ENCODE measurements around the gene C1orf174. TPM values are rescaled to one million over a fixed set of nuclear protein-coding genes. Genes with fewer than 3 reads are reported as not detected.

C1orf174 gene
- polyA plus RNA-seq, 1 donor from 2014 or later: 28.2 TPM

GRCh38 chr1:3876716-3877115, 23.4 kb downstream of the C1orf174 start:
- Histone ChIP-seq H2AFZ (ENCODE audit: low read depth, low read length) (no peak overlapping the region), H3K4me2 (ENCODE audit: low read length) (no peak overlapping the region), H4K20me1 (ENCODE audit: insufficient read depth) (no peaks in the 10 kb centered on the region), H3K4me3 (ENCODE audit: low read length) (no peak overlapping the region), H3K27me3 (ENCODE audit: insufficient read depth, low read depth, low read length) (no peaks in the 10 kb centered on the region), H3K9me3 (ENCODE audit: low read length) (no peaks in the 10 kb centered on the region), H3K36me3 (ENCODE audit: insufficient read depth, low read length) (peaks cover 5% of the 10 kb centered on the region), H3K27ac (ENCODE audit: low read length) (no peak overlapping the region), H3K9me2 (ENCODE audit: insufficient read depth, low read length) (no peaks in the 10 kb centered on the region), H3F3A (ENCODE audit: insufficient read depth, low read length, poor library complexity, severe bottlenecking) (no peaks in the 10 kb centered on the region), H3K79me2 (replicated peaks; ENCODE audit: insufficient read depth, low read length) (no peaks in the 10 kb centered on the region), H3K9ac (ENCODE audit: low read length) (no peak overlapping the region)
- TF ChIP-seq CTCF (IDR thresholded peaks at IDR 0.05; ENCODE audit: poor library complexity, severe bottlenecking) (no peak), SMC3 (conservative IDR thresholded peaks at IDR 0.05; ENCODE audit: poor library complexity) (no peak), TAF1 (IDR thresholded peaks at IDR 0.05; ENCODE audit: low read depth) (no peak), POLR2AphosphoS5 (IDR thresholded peaks at IDR 0.05) (no peak), MXI1 (conservative IDR thresholded peaks at IDR 0.05; ENCODE audit: poor library complexity, severe bottlenecking) (no peak), EZH2 (IDR thresholded peaks at IDR 0.05; ENCODE audit: borderline replicate concordance, insufficient read depth, low read length, poor library complexity, severe bottlenecking) (no peak), RAD21 (conservative IDR thresholded peaks at IDR 0.05) (no peak), EP300 (conservative IDR thresholded peaks at IDR 0.05; ENCODE audit: poor library complexity, severe bottlenecking) (no peak)
- TF ChIP-seq, protein P1, sequence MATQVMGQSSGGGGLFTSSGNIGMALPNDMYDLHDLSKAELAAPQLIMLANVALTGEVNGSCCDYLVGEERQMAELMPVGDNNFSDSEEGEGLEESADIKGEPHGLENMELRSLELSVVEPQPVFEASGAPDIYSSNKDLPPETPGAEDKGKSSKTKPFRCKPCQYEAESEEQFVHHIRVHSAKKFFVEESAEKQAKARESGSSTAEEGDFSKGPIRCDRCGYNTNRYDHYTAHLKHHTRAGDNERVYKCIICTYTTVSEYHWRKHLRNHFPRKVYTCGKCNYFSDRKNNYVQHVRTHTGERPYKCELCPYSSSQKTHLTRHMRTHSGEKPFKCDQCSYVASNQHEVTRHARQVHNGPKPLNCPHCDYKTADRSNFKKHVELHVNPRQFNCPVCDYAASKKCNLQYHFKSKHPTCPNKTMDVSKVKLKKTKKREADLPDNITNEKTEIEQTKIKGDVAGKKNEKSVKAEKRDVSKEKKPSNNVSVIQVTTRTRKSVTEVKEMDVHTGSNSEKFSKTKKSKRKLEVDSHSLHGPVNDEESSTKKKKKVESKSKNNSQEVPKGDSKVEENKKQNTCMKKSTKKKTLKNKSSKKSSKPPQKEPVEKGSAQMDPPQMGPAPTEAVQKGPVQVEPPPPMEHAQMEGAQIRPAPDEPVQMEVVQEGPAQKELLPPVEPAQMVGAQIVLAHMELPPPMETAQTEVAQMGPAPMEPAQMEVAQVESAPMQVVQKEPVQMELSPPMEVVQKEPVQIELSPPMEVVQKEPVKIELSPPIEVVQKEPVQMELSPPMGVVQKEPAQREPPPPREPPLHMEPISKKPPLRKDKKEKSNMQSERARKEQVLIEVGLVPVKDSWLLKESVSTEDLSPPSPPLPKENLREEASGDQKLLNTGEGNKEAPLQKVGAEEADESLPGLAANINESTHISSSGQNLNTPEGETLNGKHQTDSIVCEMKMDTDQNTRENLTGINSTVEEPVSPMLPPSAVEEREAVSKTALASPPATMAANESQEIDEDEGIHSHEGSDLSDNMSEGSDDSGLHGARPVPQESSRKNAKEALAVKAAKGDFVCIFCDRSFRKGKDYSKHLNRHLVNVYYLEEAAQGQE (IDR thresholded peaks at IDR 0.05; ENCODE audit: borderline replicate concordance): no peak

GRCh38 chr1:3874736-3875135, 25.3 kb downstream of the C1orf174 start:
- H3F3A ChIP-seq (ENCODE audit: insufficient read depth, low read length, poor library complexity, severe bottlenecking): no peaks in the 10 kb centered on the region
- H3K4me2 ChIP-seq (ENCODE audit: low read length): no peak overlapping the region
- H2AFZ ChIP-seq (ENCODE audit: low read depth, low read length): no peak overlapping the region
- no peaks in the 10 kb centered on the region for H3K79me2 ChIP-seq (replicated peaks; ENCODE audit: insufficient read depth, low read length)
- TF ChIP-seq EP300 (conservative IDR thresholded peaks at IDR 0.05; ENCODE audit: poor library complexity, severe bottlenecking) (no peak), RAD21 (conservative IDR thresholded peaks at IDR 0.05) (no peak), MXI1 (conservative IDR thresholded peaks at IDR 0.05; ENCODE audit: poor library complexity, severe bottlenecking) (no peak), CTCF (IDR thresholded peaks at IDR 0.05; ENCODE audit: poor library complexity, severe bottlenecking) (no peak), TAF1 (IDR thresholded peaks at IDR 0.05; ENCODE audit: low read depth) (no peak)
- TF ChIP-seq, protein P1 (IDR thresholded peaks at IDR 0.05; ENCODE audit: borderline replicate concordance): no peak
- no peaks in the 10 kb centered on the region for H3K9me2 ChIP-seq (ENCODE audit: insufficient read depth, low read length)
- H3K27me3 ChIP-seq (ENCODE audit: insufficient read depth, low read depth, low read length): no peaks in the 10 kb centered on the region
- no peaks in the 10 kb centered on the region for H4K20me1 ChIP-seq (ENCODE audit: insufficient read depth)
- H3K27ac ChIP-seq (ENCODE audit: low read length): no peak overlapping the region
- no peak overlapping the region for H3K4me3 ChIP-seq (ENCODE audit: low read length)
- H3K36me3 ChIP-seq (ENCODE audit: insufficient read depth, low read length): peaks cover 5% of the 10 kb centered on the region
- no peaks in the 10 kb centered on the region for H3K9me3 ChIP-seq (ENCODE audit: low read length)
- no peak overlapping the region for H3K9ac ChIP-seq (ENCODE audit: low read length)

All from neural cell (in vitro differentiated cells).